Heart right ventricle (tissue), 16 donors: ENCODE results near the gene FGF10. TPM values are rescaled to one million over a fixed set of nuclear protein-coding genes. Genes with fewer than 3 reads are reported as not detected.

Source experiments
- ATAC-seq, 8 donors: fragments of 200-7000 bp; cut with Tn5 transposase; one replicate each; pipeline ENCODE4 v1.9.1; 2020; ENCODE audit warnings: mild to moderate bottlenecking in 8 of 8, moderate library complexity in 8 of 8, moderate number of reproducible peaks in 1 of 8
- DNase-seq, 2 donors: peaks; one replicate each; pipeline ENCODE4 v3.0.0-alpha.2; 2020
- H3K27ac ChIP-seq, 10 donors: fragments of 200-600 bp; sonication (generic) in 2 of 10; one replicate each; pipeline versions ENCODE4 v1.5.0 to v1.8.0; 2020 to 2022; ENCODE audit warnings: mild to moderate bottlenecking in 3 of 10
- H3K27me3 ChIP-seq, 7 donors: fragments of 200-600 bp; one replicate each; pipeline ENCODE4 v1.8.0; 2021 to 2022; ENCODE audit warnings: mild to moderate bottlenecking in 2 of 7
- H3K36me3 ChIP-seq, 9 donors: fragments of 200-600 bp; sonication (generic) in 1 of 9; one replicate each; pipeline versions ENCODE4 v1.5.0 to v1.8.0; 2020 to 2022; ENCODE audit warnings: mild to moderate bottlenecking in 2 of 9
- H3K4me1 ChIP-seq, 9 donors: fragments of 200-600 bp; sonication (generic) in 1 of 9; one replicate each; pipeline versions ENCODE4 v1.5.0 to v1.8.0; 2020 to 2022; ENCODE audit warnings: mild to moderate bottlenecking in 4 of 9
- H3K4me3 ChIP-seq, 10 donors: fragments of 200-600 bp; sonication (generic) in 2 of 10; one replicate each; pipeline versions ENCODE4 v1.5.0 to v1.8.0; 2020 to 2022; ENCODE audit warnings: mild to moderate bottlenecking in 7 of 10, moderate library complexity in 2 of 10
- H3K9me3 ChIP-seq, 11 donors: fragments of 200-600 bp in 10 of 11; sonication (generic) in 2 of 11; one replicate each; pipeline versions ENCODE4 v1.5.0 to v1.8.0; 2013 to 2022; ENCODE audit warnings: mild to moderate bottlenecking in 2 of 11, control low read depth in 1 of 11, moderate library complexity in 1 of 11
- WGBS, 2 donors: extraction: QIAGEN DNeasy Blood & Tissue Kit; methylation state at CpG; one replicate each; pipeline ENCODE4 v1.1.7; 2013; ENCODE audit warnings: inconsistent platforms in 1 of 2; 5-methylcytosine and 5-hydroxymethylcytosine counted together
- intact Hi-C, 10 donors: fragments of 100-400 bp; cut with DNase I; formaldehyde crosslinking; loops; one replicate each; pipeline versions ENCODE4 v1.11.1 to v1.14.2; 2022
- polyA plus RNA-seq, 2 donors: library from polyadenylated mRNA; stranded (reverse); fragments of 200-250 nt; gene quantifications; one replicate each; pipeline ENCODE4 v1.2.3, GENCODE V29; 2013
- total RNA-seq, 10 donors: library from RNA; stranded (reverse); fragmentation: NEBNext Ultra II Directional in 3 of 10; extraction: Animal tissue kit (Norgen Biotek cat#: 25700) in 3 of 10; gene quantifications; one replicate each; pipeline versions ENCODE4 v1.2.1 to v1.2.4, GENCODE V29; 2021 to 2023
- TF ChIP-seq, protein P1 (sequence below), 9 donors: fragments of 200-600 bp; sonication (generic) in 2 of 9; IDR thresholded peaks; one replicate each; pipeline versions ENCODE4 v1.5.0 to v1.8.0; 2021 to 2022; ENCODE audit warnings: antibody characterized with exemption in 9 of 9, mild to moderate bottlenecking in 5 of 9, moderate library complexity in 1 of 9
- donor health status: Arrhythmogenic right ventricular cardiomyopathy.
- donor health status: ischemic (EF 13 %, LVEDD 7.1; RV severe dilation, severe dysfunction).
- donor health status: healthy with polysubstance abuse.
- donor health status: DM: no; HTN: yes; CAD: no.
- donor health status: DM: no; HTN: no; CAD: no.
- donor health status: ischemic (EF 25% LVEDD 6.9; RV normal size, moderate dysfunction).
- donor health status: ischemic (EF 25% LVEDD 5.7; RV mildly dilated, moderate dysfunction).
- donor health status: healthy.
- donor health status: DM: yes; HTN: yes; CAD: no.
- donor health status: Ischemic cardiomyopathy.
- donor health status: ischemic (EF 35%, LVEDD 5.7; RV mildly dilated, moderate dysfunction).
- donor health status: nonischemic (EF 11% LVEDD 7.7; RV severe dilation, severe dysfunction).
- donor health status: DM: yes; HTN: yes; CAD: no.
- donor health status: PGD.
- donor health status: ischemic (EF 29% LVEDD 5.4; RV normal size, mild dysfunction).
- donor health status: nonischemic (EF 23%, LVEDD 6.1; RV moderate dilation, normal function).

FGF10 gene
- total and polyA plus RNA-seq, 12 donors, result 0.26 to 6.1 (median 0.66) TPM; not detected in 1

DNA sequence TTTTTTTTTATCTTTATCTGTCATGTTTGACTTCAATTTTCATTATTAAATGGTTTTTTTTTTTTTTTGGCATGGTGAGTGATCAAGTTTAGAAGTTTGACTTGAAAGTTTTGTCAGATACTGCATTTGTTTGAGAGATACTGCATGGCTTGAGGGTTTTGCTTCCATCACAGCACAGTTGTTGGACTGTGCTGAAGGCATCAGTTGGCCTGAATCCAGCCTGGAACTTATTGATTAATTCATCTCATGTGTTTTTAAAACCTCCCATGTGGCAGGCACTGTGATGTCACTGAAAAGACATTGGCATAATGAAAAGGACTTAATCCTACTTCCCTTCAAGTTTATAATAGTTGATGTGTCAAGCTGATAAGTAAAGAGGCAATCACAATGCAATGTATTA lies 128.4 kb downstream of the FGF10 start:
- Histone ChIP-seq H3K9me3 (no peaks in the 10 kb centered on the region), H3K36me3 (no peaks in the 10 kb centered on the region), H3K27ac (no peak overlapping the region), H3K27me3 (no peaks in the 10 kb centered on the region), H3K4me1 (no peaks in the 10 kb centered on the region), H3K4me3 (no peak overlapping the region)
- ATAC-seq (no peak), DNase-seq (no peak)
- TF ChIP-seq, protein P1, sequence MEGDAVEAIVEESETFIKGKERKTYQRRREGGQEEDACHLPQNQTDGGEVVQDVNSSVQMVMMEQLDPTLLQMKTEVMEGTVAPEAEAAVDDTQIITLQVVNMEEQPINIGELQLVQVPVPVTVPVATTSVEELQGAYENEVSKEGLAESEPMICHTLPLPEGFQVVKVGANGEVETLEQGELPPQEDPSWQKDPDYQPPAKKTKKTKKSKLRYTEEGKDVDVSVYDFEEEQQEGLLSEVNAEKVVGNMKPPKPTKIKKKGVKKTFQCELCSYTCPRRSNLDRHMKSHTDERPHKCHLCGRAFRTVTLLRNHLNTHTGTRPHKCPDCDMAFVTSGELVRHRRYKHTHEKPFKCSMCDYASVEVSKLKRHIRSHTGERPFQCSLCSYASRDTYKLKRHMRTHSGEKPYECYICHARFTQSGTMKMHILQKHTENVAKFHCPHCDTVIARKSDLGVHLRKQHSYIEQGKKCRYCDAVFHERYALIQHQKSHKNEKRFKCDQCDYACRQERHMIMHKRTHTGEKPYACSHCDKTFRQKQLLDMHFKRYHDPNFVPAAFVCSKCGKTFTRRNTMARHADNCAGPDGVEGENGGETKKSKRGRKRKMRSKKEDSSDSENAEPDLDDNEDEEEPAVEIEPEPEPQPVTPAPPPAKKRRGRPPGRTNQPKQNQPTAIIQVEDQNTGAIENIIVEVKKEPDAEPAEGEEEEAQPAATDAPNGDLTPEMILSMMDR (IDR thresholded peaks at IDR 0.05), result no peak
- intact Hi-C loops, result no loop called here

GRCh38 chr5:44257653-44258365 lies 131.4 kb downstream of the FGF10 start:
- 71 to 79% methylated on average over 4 of the region's 4 CpGs for WGBS, 2 donors
- no peak overlapping the region for H3K27ac ChIP-seq
- H3K4me1 ChIP-seq, result no peaks in the 10 kb centered on the region
- H3K4me3 ChIP-seq, result no peak overlapping the region
- ATAC-seq (no peak), DNase-seq (no peak)
- H3K36me3 ChIP-seq, result no peaks in the 10 kb centered on the region
- H3K9me3 ChIP-seq, result no peaks in the 10 kb centered on the region
- H3K27me3 ChIP-seq, result no peaks in the 10 kb centered on the region
- intact Hi-C loops, result loop anchor here in 1 of 10 donors (10.0 kb wide), 1 partner anchor 57 kb away; no protein-coding TSS in a partner anchor
- TF ChIP-seq, protein P1 (IDR thresholded peaks at IDR 0.05), result no peak

GRCh38 chr5:44257221-44257620 lies 132.0 kb downstream of the FGF10 start:
- no peaks in the 10 kb centered on the region for H3K4me1 ChIP-seq
- ATAC-seq (no peak), DNase-seq (no peak)
- TF ChIP-seq, protein P1 (IDR thresholded peaks at IDR 0.05), result no peak
- H3K27ac ChIP-seq, result no peak overlapping the region
- H3K36me3 ChIP-seq, result no peaks in the 10 kb centered on the region
- no peaks in the 10 kb centered on the region for H3K9me3 ChIP-seq
- intact Hi-C loops, result loop anchor here in 1 of 10 donors (10.0 kb wide), 1 partner anchor 58 kb away; no protein-coding TSS in a partner anchor
- WGBS, 2 donors, result 68 to 74% methylated on average over 3 of the region's 3 CpGs
- H3K4me3 ChIP-seq, result no peak overlapping the region
- no peaks in the 10 kb centered on the region for H3K27me3 ChIP-seq
